GM19455 (cell line): ENCODE data around the gene ZMYND8.
"Not testable (repeated sequence)": the region's sequence is repeated elsewhere in the genome, so short reads cannot be mapped to it uniquely, and the experiment has no call there.

Experiments
- ATAC-seq: cut with Tn5 transposase; IDR thresholded peaks from one replicate; pipeline ENCODE4 v1.9.1; 2021; ENCODE audit not compliant: unreplicated experiment

ZMYND8 gene

GRCh38 chr20:47373206-47373733, 16.8 kb upstream of the ZMYND8 start:
- no peak for ATAC-seq

GRCh38 chr20:47370850-47371782, 14.6 kb upstream of the ZMYND8 start:
- no peak for ATAC-seq

DNA sequence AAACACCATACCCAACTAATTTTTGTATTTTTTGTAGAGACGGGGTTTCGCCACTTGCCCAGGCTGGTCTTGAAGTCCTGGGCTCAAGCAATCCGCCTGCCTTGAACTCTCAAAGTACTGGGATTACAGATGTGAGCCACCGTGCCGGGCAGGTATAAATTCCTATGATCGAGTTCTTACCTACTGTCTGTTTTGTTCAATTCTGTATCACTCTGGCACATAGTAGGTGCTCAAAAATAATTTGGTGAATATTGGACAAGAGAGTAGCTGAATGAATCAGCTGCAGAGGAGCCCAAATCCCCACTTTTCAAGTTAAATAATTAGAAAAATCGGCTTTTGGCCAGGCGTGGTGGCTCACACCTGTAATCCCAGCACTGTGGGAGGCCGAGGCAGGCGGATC, 13.7 kb upstream of the ZMYND8 start:
- no peak for ATAC-seq

DNA sequence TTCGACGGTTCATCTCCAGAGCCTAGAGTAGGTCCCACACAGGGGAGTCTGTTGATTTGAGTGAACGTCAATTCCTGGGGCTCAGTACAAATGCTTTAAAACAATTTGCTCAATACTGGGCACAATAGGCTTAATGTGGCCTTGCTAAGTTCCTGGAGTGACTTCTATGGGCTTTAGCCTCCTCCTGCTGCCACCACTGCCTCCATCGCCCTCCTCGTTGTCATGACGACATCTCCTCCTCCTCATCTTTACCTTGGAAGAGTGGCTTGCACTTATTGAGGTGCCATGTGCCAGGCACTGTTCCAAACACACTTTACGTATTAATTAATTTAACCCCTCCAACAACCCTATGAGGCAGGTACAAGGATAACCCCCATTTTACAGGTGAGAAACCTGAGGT, 11.8 kb upstream of the ZMYND8 start:
- no peak for ATAC-seq

- not testable (repeated sequence) for ATAC-seq
Measured at GRCh38 chr20:47366301-47366700, 9.8 kb upstream of the ZMYND8 start.

DNA sequence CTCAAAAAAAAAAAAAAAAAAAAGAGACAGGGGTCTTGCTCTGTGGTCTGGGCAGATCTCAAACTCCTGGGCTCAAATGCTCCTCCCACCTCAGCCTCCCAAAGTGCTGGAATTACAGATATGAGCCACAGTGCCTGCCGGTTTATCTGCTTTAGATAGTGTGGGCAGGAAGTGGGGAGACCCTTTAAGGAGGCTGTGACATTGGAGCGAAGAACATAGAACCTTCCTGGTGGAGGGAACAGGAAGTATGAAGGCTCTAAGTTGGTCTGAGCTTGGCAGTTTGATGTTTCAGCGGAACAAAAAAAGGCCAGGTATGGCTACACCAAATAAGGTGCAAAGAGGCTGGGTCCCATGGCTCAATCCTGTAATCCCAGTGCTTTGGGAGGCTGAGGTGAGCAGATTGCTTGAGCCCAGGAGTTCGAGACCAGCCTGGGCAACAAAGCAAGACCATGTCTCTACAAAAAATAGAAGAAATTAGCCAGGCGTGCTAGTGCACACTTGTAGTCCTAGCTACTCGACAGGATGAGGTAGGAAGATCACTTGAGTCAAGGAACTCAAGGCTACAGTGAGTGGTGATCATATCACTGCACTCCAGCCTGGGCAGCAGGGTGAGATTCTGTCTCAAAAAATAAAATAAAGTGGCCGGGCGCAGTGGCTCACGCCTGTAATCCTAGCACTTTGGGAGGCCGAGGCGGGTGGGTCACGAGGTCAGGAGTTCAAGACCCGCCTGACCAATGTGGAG, 8.7 kb upstream of the ZMYND8 start:
- no peak for ATAC-seq

- ATAC-seq = no peak
Measured at GRCh38 chr20:47362361-47363219, 6.1 kb upstream of the ZMYND8 start.

DNA sequence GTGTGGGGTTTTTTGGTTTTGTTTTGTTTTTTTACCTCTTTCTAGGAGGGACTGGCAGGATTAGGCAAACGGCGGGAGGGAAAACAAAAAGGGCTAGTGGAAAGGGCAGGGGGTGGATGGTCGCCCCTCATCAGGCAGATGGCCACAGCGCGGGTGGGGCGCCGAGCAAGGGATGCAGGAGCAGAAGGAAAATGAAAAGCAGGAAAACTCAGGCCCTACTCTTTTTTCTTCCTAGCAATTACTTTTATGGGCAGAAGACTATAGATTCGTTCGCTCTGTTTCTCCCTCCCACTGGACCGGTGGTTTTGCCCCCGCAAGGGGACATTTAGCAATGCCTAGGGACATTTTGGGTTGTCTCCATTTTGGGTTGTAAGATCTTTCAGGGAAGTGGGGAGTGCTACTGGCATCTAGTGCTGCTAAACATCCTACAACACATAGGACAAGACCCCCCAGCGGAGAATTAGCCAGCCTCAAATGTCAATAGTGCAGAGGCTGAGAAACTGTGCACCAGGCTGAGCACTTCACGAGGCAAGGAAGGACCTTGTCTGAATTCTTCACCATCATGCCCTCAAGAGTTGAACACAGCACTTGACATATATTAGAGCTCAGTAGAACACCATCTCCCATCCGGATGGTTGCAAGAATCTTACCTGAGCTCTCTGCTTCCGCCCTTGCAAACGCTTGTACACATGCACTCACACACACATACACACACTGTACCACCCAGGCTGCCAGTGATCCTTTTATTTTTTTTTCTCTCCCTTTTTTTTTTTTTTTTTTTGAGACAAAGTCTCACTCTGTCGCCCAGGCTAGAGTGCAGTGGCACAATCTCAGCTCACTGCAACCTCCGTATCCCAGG, 4.8 kb upstream of the ZMYND8 start:
- no peak for ATAC-seq

DNA sequence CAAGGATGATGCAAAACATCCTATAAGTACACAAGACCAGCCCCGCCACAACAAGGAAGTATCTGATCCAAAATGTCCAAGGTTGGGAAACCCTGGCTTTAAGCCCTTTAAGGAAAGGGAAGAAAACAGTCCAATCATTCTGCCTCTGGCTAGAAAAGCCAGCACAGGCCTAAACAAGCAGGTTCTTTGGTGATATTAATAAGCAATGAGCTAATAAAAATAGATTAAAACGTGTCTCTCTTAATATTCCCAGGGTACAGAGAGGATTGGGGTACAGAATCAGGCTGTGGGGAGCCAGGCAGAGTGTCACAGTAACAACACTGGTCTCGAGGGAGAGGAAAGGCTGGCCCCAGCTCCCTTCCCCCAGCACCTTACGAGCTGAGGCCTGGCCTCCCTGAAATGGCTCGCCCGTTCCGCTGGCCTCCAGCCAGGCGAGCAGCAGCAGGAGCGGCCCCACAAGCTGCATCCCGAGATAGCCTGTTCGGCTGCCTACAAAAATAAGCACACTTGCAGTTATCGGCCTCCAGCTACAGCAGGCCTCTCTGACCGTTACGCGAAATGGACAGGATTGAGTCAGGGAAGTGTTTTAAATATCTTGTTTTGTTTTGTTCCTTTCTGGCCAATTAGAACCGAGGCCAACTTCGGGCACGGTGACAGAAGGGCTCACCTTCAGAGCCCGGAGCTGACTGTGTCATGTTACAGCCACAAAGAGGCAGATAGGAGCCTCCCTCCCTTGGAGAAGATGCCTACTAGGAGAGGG, 4.0 kb upstream of the ZMYND8 start:
- no peak for ATAC-seq

GRCh38 chr20:47359530-47360296, 3.2 kb upstream of the ZMYND8 start:
- ATAC-seq = no peak

DNA sequence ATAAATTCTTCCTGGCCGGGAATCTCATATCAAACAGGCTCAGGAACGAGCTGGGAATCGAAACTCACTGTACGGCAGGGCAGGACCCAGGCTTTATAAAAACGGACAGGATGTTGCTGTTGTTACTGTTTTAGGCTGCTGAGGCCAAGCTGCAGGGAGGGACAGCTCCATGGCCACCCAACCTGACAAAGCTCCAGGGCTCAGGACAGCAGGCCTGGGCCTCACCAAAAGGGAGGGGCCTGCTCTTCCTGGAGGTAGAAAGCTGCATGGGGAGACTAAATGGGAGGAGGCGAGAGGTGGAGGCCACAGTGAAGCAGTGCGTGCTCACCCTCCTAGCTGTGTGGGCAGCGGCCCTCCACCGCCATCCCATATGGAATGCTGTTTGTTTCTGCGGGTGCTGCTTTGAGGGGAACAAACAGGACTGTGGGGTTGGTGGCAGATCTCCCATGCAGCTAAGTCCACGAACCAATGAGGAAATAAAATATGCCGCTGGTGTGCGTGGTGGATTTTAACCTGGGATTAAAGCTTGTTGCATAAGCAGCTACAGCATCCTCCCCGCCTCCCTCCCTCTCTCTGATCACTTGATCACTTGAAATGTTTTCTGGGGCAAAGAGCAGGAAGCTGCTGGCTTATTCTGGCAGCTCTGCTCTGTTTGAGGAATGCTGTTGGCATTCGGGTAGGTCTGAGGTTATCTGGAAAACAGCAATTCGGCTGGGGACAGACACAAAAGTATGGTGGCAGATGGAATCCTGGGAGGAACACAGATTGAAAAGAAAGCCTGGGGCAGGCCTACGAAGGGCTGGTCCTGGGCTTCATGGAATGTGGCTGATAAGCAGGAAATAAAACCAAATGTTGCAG, 2.4 kb upstream of the ZMYND8 start:
- no peak for ATAC-seq

- no peak for ATAC-seq
Measured at GRCh38 chr20:47358039-47358671, 1.7 kb upstream of the ZMYND8 start.

DNA sequence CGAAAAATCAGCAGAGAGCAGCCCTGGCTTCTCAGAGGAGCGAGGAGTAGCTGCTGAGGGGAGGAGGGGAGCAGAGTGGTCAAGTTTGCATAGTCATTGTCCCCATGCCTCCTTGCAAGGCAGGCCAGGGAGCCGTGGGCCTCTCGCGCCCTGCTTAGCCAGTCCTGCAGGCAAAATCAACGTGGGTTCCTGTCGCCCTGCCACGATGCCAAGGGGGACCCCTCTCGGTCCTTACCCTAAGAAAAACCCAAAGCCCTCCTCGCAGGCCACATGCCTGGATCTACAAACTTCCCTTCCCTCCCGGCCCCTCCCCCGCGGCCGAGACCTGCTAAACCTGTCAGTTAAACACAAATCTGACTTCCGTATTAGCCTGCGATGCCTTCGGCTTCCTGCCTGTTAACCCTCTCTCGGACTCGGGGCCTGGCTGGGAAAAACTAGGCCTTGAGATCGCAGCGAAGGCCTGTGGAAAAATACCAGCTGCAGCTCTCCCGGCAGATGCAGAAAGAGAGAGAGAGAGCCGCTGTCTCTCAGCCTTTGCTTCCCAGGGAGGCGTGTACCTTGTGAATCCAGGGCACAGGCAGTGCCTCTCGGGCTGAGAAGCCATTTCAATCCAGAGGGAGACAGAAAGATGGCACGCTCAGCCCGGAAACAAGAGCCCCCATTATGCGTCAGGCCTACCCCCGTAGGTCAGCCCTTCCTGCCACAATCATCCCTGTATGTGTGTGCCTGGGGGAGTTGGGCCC, 968 bp upstream of the ZMYND8 start:
- ATAC-seq = peak; percentile 52

- ATAC-seq = no peak
Measured at GRCh38 chr20:47356220-47356525, 326 bp downstream of the ZMYND8 start.

DNA sequence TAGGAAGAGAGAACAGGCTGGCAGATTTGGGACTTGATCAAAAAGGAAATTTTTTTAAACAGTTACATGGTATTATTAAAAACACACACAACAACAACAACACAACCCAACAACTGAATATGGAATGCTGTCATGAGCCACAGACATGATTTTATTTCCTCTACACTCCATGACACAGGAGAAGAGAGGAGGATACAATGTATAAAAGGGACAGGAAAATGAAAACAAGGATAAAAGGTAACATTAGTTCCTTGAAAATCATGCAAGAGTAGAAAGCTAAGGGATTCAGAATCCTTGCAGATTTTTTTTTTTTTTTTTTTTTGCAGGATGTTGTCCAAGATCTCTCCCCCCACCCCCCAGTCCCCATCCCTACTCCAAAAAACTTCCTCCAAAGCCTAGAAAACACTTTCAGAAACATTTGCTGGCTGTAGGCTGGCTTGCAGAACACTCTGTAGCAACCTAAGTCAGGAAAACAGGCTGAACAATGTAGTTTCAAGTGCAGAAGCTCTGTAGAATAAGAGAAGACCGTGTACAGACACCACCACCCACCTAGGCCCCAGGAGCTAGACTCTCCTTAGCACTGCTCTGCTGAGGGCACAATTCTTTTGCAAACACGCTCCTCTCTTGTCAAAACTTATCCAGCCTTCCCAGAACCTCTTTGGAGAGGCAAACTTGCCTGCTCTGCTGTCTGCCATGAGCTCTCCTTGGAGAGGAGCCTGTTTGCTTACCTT, 845 bp downstream of the ZMYND8 start:
- no peak for ATAC-seq
